Lower leg skin (tissue), 4 donors: ENCODE data around the gene SDK2. TPM values are rescaled to one million over a fixed set of nuclear protein-coding genes. Genes with fewer than 3 reads are reported as not detected.

Source experiments
- DNase-seq, 2 donors: peaks; one replicate each; pipeline ENCODE4 v3.0.0-alpha.2; 2019; ENCODE audit warnings: low spot score in 2 of 2
- H3K4me3 ChIP-seq: fragments of 200-600 bp; sonication (generic); 2 replicates; pipeline ENCODE4 v1.5.1; 2017; ENCODE audit warnings: mild to moderate bottlenecking, low read depth; ENCODE audit not compliant: poor library complexity, severe bottlenecking
- POLR2A ChIP-seq, 2 donors: fragments of 450-650 bp; IDR thresholded peaks; one replicate each; pipeline ENCODE4 v1.6.1; 2016 to 2017; ENCODE audit warnings: antibody characterized with exemption in 2 of 2, mild to moderate bottlenecking in 1 of 2, moderate library complexity in 1 of 2
- WGBS, 2 donors: methylation state at CpG; one replicate each; pipeline ENCODE4 v1.1.5; 2018; 5-methylcytosine and 5-hydroxymethylcytosine counted together
- intact Hi-C: fragments of 100-400 bp; cut with DNase I; formaldehyde crosslinking; loops from one replicate; pipeline ENCODE4 v1.15.0; 2023; ENCODE audit warnings: low total_unique reads
- total RNA-seq, 4 donors: library from RNA; depleted of rRNA; stranded (reverse); fragments of >200 nt; gene quantifications; one replicate each; pipeline ENCODE4 v1.1.0, GENCODE V29; 2016
- TF ChIP-seq, protein P1 (sequence below), 3 donors: fragments of 450-650 bp; IDR thresholded peaks; one replicate each; pipeline ENCODE4 v1.5.1; 2016; ENCODE audit warnings: antibody characterized with exemption in 3 of 3, mild to moderate bottlenecking in 3 of 3, moderate library complexity in 2 of 3

The SDK2 gene
- total RNA-seq, 4 donors from 2014 or later, result 1.5 to 4.4 (median 1.6) TPM

DNA sequence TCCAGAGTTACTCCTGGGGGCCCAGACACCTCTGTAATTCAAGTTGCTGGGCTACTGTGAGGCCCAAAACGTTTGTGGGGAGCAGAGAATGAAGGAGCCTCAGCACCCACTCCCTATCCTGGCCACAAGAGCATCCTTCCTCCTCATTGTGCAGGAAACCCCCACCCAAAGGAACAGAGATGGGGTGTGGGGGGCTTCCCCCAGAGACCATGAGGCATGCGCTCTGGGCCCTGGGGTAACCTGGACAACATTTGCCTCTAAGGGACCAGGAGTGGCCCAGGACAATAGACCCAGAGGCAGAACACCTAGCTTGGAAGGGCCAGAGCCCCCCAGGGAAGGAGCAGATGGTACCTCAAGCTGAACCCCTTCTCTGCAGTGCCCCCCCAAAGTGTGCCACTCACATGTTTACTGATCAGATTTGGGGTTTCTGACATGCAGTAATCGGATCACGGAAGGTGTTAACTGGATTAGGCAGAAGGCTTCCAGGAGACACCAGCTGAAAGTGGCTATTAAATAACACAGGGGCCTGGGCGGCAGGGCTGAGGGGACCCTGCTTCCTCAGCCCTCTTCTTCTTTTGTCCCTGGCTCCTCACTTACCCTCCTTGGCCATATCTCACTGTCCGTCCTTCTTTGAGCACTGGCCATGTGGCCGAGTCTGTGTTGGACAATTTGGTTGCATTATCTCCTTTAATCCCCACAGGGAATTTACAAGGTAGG, 50.8 kb downstream of the SDK2 start:
- 85 to 96% methylated on average over 7 of the region's 7 CpGs for WGBS, 2 donors
- no peak overlapping the region for H3K4me3 ChIP-seq
- no peak for TF ChIP-seq POLR2A (IDR thresholded peaks at IDR 0.05)
- TF ChIP-seq, protein P1, sequence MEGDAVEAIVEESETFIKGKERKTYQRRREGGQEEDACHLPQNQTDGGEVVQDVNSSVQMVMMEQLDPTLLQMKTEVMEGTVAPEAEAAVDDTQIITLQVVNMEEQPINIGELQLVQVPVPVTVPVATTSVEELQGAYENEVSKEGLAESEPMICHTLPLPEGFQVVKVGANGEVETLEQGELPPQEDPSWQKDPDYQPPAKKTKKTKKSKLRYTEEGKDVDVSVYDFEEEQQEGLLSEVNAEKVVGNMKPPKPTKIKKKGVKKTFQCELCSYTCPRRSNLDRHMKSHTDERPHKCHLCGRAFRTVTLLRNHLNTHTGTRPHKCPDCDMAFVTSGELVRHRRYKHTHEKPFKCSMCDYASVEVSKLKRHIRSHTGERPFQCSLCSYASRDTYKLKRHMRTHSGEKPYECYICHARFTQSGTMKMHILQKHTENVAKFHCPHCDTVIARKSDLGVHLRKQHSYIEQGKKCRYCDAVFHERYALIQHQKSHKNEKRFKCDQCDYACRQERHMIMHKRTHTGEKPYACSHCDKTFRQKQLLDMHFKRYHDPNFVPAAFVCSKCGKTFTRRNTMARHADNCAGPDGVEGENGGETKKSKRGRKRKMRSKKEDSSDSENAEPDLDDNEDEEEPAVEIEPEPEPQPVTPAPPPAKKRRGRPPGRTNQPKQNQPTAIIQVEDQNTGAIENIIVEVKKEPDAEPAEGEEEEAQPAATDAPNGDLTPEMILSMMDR (IDR thresholded peaks at IDR 0.05), result no peak
- no peak for DNase-seq
- intact Hi-C loops, result no loop called here

DNA sequence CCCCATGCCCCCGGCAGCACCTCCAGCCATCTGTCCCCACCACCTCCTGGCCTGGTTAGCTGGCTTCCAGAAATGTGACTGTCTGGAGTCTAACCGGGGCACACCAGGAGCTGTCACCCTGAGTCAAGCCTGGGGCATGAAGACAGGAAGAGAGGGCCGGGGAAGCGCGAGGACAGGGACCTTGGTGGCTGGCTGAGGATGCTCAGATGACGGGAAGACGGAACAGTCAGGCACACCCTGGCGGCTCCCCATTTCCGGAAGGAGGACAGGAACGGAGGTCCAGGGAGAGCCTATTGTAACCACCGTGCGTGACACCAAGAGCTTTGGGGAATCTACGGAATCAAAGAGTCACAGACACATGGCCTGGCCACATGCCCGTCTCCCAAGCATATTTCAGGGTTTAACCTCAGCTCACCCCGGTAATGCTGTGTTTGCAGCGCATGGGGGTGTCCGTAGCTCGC, 51.7 kb downstream of the SDK2 start:
- TF ChIP-seq, protein P1 (IDR thresholded peaks at IDR 0.05), result no peak
- no peak for TF ChIP-seq POLR2A (IDR thresholded peaks at IDR 0.05)
- 78 to 84% methylated on average over 18 of the region's 18 CpGs for WGBS, 2 donors
- no peak for DNase-seq
- no peak overlapping the region for H3K4me3 ChIP-seq
- intact Hi-C loops, result no loop called here

DNA sequence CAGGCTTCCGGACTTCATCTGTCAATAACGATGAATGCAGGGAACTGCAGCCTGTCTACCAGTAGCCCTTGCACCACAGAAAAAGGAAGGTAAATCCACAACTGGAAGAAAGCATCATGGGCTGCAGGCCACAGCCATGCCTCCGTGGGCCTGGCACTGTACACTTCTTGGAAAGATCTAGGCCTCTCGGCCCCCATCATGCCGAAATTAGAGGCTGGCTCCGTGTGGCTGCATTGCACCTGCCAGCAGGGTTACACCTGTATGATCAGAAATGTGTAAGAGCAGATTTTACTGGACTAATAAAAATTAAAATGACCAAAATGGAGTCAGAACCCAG, 52.2 kb downstream of the SDK2 start:
- TF ChIP-seq POLR2A (IDR thresholded peaks at IDR 0.05), result no peak
- TF ChIP-seq, protein P1 (IDR thresholded peaks at IDR 0.05), result no peak
- DNase-seq, result no peak
- intact Hi-C loops, result no loop called here
- WGBS, 2 donors, result 70 to 87% methylated on average over 6 of the region's 6 CpGs
- no peak overlapping the region for H3K4me3 ChIP-seq

DNA sequence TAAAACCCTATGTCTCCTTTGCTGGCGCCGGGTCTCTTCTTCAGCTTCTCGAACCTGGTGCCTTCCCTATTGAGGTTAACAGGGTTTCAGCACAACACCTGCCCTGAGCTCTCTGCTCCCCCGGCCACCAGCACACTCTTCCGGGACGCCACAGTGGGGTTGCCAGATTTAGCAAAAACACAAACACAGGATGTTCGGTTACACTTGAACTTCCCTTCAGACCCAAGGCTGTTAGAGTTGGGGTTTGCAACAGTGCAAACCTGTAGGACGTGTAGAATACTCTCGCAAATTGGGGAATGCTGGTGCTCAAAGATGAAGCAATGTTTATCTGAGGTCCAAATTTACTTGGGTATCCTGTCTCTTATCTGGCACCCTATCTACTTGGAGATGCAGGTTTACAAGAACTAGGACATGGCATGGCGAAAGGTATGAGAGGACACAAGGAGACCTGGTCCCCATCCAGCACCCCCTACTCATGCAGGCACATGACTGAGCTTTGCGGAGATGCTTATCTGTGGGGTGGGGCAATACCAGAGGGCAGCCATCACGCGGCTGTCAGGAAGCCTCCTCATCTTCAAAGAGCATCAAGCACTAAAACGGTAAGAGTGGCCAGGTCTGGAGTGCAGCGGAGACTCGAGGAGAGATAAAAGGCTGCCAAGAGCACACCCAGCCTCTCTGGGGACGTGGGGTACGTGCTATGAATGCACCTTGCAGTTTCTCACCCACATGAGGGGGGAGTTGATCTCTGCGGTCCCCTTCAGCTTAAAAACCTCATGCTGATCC, 52.8 kb downstream of the SDK2 start:
- no peak overlapping the region for H3K4me3 ChIP-seq
- 65 to 77% methylated on average over 19 of the region's 19 CpGs for WGBS, 2 donors
- TF ChIP-seq, protein P1 (IDR thresholded peaks at IDR 0.05), result no peak
- TF ChIP-seq POLR2A (IDR thresholded peaks at IDR 0.05), result no peak
- DNase-seq, result no peak
- intact Hi-C loops, result no loop called here

DNA sequence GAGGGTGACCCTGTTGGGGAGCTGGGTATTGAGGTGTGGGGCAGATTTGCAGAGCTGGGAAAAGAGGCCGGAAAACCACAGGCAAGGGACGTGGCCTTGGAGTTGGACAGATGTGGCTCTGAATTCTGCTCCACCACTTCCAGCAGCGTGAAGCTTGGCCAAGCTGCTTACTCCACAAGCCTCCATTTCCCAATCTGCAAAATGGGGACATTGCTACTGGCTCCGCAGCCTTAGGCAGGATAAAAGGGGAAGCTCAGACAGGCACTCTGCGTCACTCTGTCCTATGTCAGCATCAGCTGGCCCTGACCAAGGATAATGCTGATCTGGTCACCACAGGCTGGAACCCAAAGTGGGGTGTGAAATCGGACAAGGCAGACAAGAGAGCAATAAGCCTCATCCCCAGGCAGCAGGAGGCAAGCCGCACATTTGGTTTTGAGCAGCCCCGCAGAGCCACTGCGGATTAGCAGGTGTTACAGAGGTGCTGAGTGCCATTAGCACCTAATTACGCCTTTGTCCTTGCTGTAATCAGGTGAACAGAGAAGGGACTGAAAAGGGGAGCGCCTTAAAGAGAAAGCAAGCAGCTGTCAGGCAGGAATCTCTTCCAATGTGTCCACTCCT, 54.8 kb downstream of the SDK2 start:
- DNase-seq, result no peak
- 94% methylated on average over 11 of the region's 11 CpGs for WGBS, 2 donors
- intact Hi-C loops, result no loop called here
- no peak overlapping the region for H3K4me3 ChIP-seq
- TF ChIP-seq, protein P1 (IDR thresholded peaks at IDR 0.05), result no peak
- TF ChIP-seq POLR2A (IDR thresholded peaks at IDR 0.05), result no peak
